Smooth muscle cell (in vitro differentiated cells): ENCODE data around the gene FMOD. TPM values are rescaled to one million over a fixed set of nuclear protein-coding genes. Genes with fewer than 3 reads are reported as not detected.

ENCODE experiments used
- DNase-seq: peaks from one replicate; lab custom pipeline; 2025; ENCODE audit not compliant: unreplicated experiment; lab: John Stamatoyannopoulos, UW
- H2AFZ ChIP-seq: fragments of 200-600 bp; sonication (generic); 2 replicates; pipeline ENCODE4 v1.6.0; 2016; ENCODE audit warnings: antibody characterized with exemption, low read depth, mild to moderate bottlenecking
- H3F3A ChIP-seq: fragments of 200-600 bp; sonication (generic); 2 replicates; pipeline ENCODE4 v1.6.0; 2017; ENCODE audit warnings: antibody characterized with exemption, low read depth
- H3K27ac ChIP-seq: fragments of 200-600 bp; sonication (generic); 2 replicates; pipeline ENCODE4 v1.5.1; 2016; ENCODE audit warnings: low read depth, mild to moderate bottlenecking
- H3K27me3 ChIP-seq: fragments of 200-600 bp; sonication (generic); 2 replicates; pipeline ENCODE4 v1.6.1; 2016; ENCODE audit warnings: low read depth, mild to moderate bottlenecking
- H3K36me3 ChIP-seq: fragments of 200-600 bp; sonication (generic); 2 replicates; pipeline ENCODE4 v1.5.1; 2016; ENCODE audit warnings: low read depth
- H3K4me1 ChIP-seq: fragments of 200-600 bp; sonication (generic); 2 replicates; pipeline ENCODE4 v1.5.1; 2016; ENCODE audit warnings: low read depth
- H3K4me2 ChIP-seq: fragments of 200-600 bp; sonication (generic); 2 replicates; pipeline ENCODE4 v1.6.0; 2016; ENCODE audit warnings: mild to moderate bottlenecking
- H3K4me3 ChIP-seq: fragments of 200-600 bp; sonication (generic); 2 replicates; pipeline ENCODE4 v1.5.1; 2016; ENCODE audit warnings: mild to moderate bottlenecking
- H3K79me2 ChIP-seq: fragments of 200-600 bp; sonication (generic); 2 replicates; pipeline ENCODE4 v1.6.0; 2016; ENCODE audit warnings: low read depth, mild to moderate bottlenecking
- H3K9ac ChIP-seq: fragments of 200-600 bp; sonication (generic); 2 replicates; pipeline ENCODE4 v1.6.0; 2016; ENCODE audit warnings: low read depth
- H3K9me3 ChIP-seq: fragments of 200-600 bp; sonication (generic); replicated peaks from 2 replicates; pipeline ENCODE4 v1.5.1; 2016; ENCODE audit warnings: low read depth
- H4K20me1 ChIP-seq: fragments of 200-600 bp; sonication (generic); 2 replicates; pipeline ENCODE4 v1.6.0; 2016; ENCODE audit warnings: low read depth
- WGBS: methylation state at CpG from one replicate; pipeline ENCODE4 v1.1.7; 2016; ENCODE audit warnings: low lambda C conversion rate; 5-methylcytosine and 5-hydroxymethylcytosine counted together
- polyA plus RNA-seq: library from polyadenylated mRNA; unstranded; fragments of >200 nt; fragmentation: Nextera tagmentation; extraction: Ambion mirVana; gene quantifications from 2 replicates; pipeline ENCODE4 v1.2.1, GENCODE V29; 2016
- total RNA-seq: library from RNA; depleted of rRNA; stranded (reverse); fragments of >200 nt; gene quantifications from 2 replicates; pipeline ENCODE4 v1.2.3, GENCODE V29; 2014
- TF ChIP-seq, protein P1 (sequence below): fragments of 200-600 bp; sonication (generic); IDR thresholded peaks from 2 replicates; pipeline ENCODE4 v1.5.1; 2017; ENCODE audit warnings: borderline replicate concordance, mild to moderate bottlenecking, antibody characterized with exemption; ENCODE audit not compliant: insufficient read depth, poor library complexity, severe bottlenecking

The FMOD gene
- total and polyA plus RNA-seq, 2 experiments from 2014 or later = 247 to 369 TPM

- H4K20me1 ChIP-seq = peaks cover 48% of the 10 kb centered on the region
- peak within 1 kb of the TSS; percentile 87 for H3K4me2 ChIP-seq
- H3K27me3 ChIP-seq = no peaks in the 10 kb centered on the region
- H3K36me3 ChIP-seq = no peaks in the 10 kb centered on the region
- H2AFZ ChIP-seq = peak within 1 kb of the TSS; percentile 58
- H3K27ac ChIP-seq = peak within 1 kb of the TSS; percentile 91
- 3% methylated on average over 52 of the region's 79 CpGs for WGBS
- peaks cover 37% of the 10 kb centered on the region for H3K4me1 ChIP-seq
- H3K79me2 ChIP-seq = peaks cover 19% of the 10 kb centered on the region
- no peaks in the 10 kb centered on the region for H3K9me3 ChIP-seq
- peak; percentile 86 for DNase-seq
- TF ChIP-seq, protein P1, sequence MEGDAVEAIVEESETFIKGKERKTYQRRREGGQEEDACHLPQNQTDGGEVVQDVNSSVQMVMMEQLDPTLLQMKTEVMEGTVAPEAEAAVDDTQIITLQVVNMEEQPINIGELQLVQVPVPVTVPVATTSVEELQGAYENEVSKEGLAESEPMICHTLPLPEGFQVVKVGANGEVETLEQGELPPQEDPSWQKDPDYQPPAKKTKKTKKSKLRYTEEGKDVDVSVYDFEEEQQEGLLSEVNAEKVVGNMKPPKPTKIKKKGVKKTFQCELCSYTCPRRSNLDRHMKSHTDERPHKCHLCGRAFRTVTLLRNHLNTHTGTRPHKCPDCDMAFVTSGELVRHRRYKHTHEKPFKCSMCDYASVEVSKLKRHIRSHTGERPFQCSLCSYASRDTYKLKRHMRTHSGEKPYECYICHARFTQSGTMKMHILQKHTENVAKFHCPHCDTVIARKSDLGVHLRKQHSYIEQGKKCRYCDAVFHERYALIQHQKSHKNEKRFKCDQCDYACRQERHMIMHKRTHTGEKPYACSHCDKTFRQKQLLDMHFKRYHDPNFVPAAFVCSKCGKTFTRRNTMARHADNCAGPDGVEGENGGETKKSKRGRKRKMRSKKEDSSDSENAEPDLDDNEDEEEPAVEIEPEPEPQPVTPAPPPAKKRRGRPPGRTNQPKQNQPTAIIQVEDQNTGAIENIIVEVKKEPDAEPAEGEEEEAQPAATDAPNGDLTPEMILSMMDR = no peak
- peak within 1 kb of the TSS; percentile 90 for H3K9ac ChIP-seq
- H3K4me3 ChIP-seq = peak within 1 kb of the TSS; percentile 89
- H3F3A ChIP-seq = peaks cover 6% of the 10 kb centered on the region
Measured at GRCh38 chr1:203304919-203305808, 45.8 kb downstream of the FMOD start, which contains the start of gene BTG2. BTG2 (plus strand) TSS chr1:203305519; CDS start chr1:203305607, 88 bp downstream.

GRCh38 chr1:203304391-203304918 is 46.5 kb downstream of the FMOD start:
- no peaks in the 10 kb centered on the region for H3K9me3 ChIP-seq
- peak overlapping the region; percentile 89 for H3K9ac ChIP-seq
- peaks cover 19% of the 10 kb centered on the region for H3K79me2 ChIP-seq
- TF ChIP-seq, protein P1 = no peak
- 76% methylated on average over 9 of the region's 9 CpGs for WGBS
- peak overlapping the region; percentile 83 for H3K4me2 ChIP-seq
- H2AFZ ChIP-seq = peak overlapping the region; percentile 58
- H3K4me3 ChIP-seq = peak overlapping the region; percentile 89
- H3F3A ChIP-seq = peaks cover 6% of the 10 kb centered on the region
- peaks cover 37% of the 10 kb centered on the region for H3K4me1 ChIP-seq
- no peak for DNase-seq
- peaks cover 41% of the 10 kb centered on the region for H4K20me1 ChIP-seq
- H3K27me3 ChIP-seq = no peaks in the 10 kb centered on the region
- peak overlapping the region; percentile 91 for H3K27ac ChIP-seq
- no peaks in the 10 kb centered on the region for H3K36me3 ChIP-seq

DNA sequence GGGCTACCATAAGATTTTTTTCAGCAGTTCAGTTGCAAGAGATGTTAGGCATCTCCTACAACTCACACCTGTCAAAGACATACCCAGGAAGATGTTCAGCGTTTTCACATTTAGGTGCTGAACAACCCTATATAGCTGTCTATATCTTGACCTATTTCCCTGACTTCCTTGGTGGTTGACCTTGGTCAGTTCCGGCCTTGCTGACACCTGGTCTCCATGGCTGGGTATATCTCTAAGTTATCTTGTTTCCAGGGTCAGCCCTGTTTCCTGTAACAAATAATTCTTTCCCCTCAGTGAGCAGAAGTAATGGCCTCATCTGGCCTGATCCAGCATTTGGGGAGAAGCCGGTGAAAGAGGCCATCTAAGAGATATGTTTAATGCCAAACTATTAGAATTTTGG is 48.0 kb downstream of the FMOD start:
- no peak overlapping the region for H3K4me3 ChIP-seq
- H3K27ac ChIP-seq = peak overlapping the region; percentile 29
- WGBS = 99% methylated on average over 3 of the region's 3 CpGs
- peaks cover 5% of the 10 kb centered on the region for H3F3A ChIP-seq
- no peak overlapping the region for H3K4me2 ChIP-seq
- TF ChIP-seq, protein P1 = no peak
- H3K4me1 ChIP-seq = peaks cover 23% of the 10 kb centered on the region
- DNase-seq = no peak
- no peaks in the 10 kb centered on the region for H3K27me3 ChIP-seq
- peaks cover 25% of the 10 kb centered on the region for H4K20me1 ChIP-seq
- H2AFZ ChIP-seq = no peak overlapping the region
- no peak overlapping the region for H3K9ac ChIP-seq
- H3K9me3 ChIP-seq = no peaks in the 10 kb centered on the region
- H3K79me2 ChIP-seq = peaks cover 14% of the 10 kb centered on the region
- no peaks in the 10 kb centered on the region for H3K36me3 ChIP-seq
